ENCODE results near the gene ZEB1. TPM values are rescaled to one million over a fixed set of nuclear protein-coding genes. Genes with fewer than 3 reads are reported as not detected.
A peak's percentile ranks its signal among the peaks of the same experiment; 100 is the strongest.

Gene ZEB1
- total and polyA plus RNA-seq, 10 of the 15 experiments (the other 5 are each of a cell fraction or from before 2014, with no cell fraction given): 10.4 to 35.6 (median 24.5) TPM

GRCh38 chr10:31353574-31353973, 34.6 kb downstream of the ZEB1 start (continued):
- TF ChIP-seq REST (IDR thresholded peaks at IDR 0.05; ENCODE audit: low read depth, low read length) (no peak), NFYB (IDR thresholded peaks at IDR 0.05; ENCODE audit: insufficient read depth, low read depth, low read length) (no peak), ZNF384 (IDR thresholded peaks at IDR 0.05; ENCODE audit: borderline replicate concordance, low read depth, low read length) (no peak), LARP7 (IDR thresholded peaks at IDR 0.05) (no peak), RUNX3 (IDR thresholded peaks at IDR 0.05; ENCODE audit: low read length) (peak; percentile 85), TCF3 (IDR thresholded peaks at IDR 0.05; ENCODE audit: borderline replicate concordance, insufficient read depth, low read depth, low read length) (no peak), JUNB (IDR thresholded peaks at IDR 0.05) (peak; percentile 94), USF2 (IDR thresholded peaks at IDR 0.05; ENCODE audit: borderline replicate concordance, low read depth, low read length) (no peak), NR2C2 (IDR thresholded peaks at IDR 0.05; ENCODE audit: borderline replicate concordance, control insufficient read depth, insufficient read length, low read depth) (no peak), ZZZ3 (IDR thresholded peaks at IDR 0.05; ENCODE audit: control insufficient read depth, insufficient read length, low read depth) (no peak), BCLAF1 (IDR thresholded peaks at IDR 0.05) (no peak), RELA (IDR thresholded peaks at IDR 0.05; ENCODE audit: borderline replicate concordance, partially characterized antibody) (no peak), ZNF687 (IDR thresholded peaks at IDR 0.05) (no peak), GATAD2B (conservative IDR thresholded peaks at IDR 0.05; ENCODE audit: low read depth) (no peak), TARDBP (IDR thresholded peaks at IDR 0.05; ENCODE audit: borderline replicate concordance) (no peak), EP300 (IDR thresholded peaks at IDR 0.05; ENCODE audit: borderline replicate concordance in 1 of 2, control insufficient read depth in 1 of 2, low read depth in 2 of 2, low read length in 2 of 2) (peak; percentile 61 to 66; a peak in 2 of 4 replicates), ASH2L (IDR thresholded peaks at IDR 0.05; ENCODE audit: borderline replicate concordance, low read depth) (no peak)
